Endothelial cell of hepatic sinusoid (primary cell): ENCODE results near the gene DELE1.
"Not testable (repeated sequence)": the region's sequence is repeated elsewhere in the genome, so short reads cannot be mapped to it uniquely, and the experiment has no call there.

ENCODE experiments used
- in situ Hi-C: cut with HindIII; loops from 2 replicates; pipeline ENCODE4 v1.10.0; 2017; ENCODE audit warnings: low sequenced_read_pairs

Gene DELE1

GRCh38 chr5:141883892-141884318 is 39.8 kb upstream of the DELE1 start:
- in situ Hi-C loops, result no loop called here

GRCh38 chr5:141889282-141889871 is 34.3 kb upstream of the DELE1 start:
- in situ Hi-C loops, result no loop called here

DNA sequence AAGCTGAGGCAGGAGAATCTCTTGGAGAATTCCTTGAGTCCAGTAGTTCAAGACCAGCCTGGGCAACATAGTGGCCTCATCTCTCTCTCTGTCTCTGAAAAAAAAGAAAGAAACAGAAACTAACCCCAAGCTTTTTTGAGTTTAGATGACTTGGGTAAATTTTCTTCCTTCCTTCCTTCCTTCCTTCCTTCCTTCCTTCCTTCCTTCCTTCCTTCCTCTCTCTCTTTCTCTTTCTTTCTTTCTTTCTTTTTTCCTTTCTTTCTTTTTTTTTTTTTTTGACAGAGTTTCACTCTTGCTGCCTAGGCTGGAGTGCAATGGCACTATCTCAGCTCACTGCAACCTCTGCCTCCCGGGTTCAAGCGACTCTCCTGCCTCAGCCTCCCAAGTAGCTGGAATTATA is 33.2 kb upstream of the DELE1 start:
- in situ Hi-C loops, result not testable (repeated sequence)

GRCh38 chr5:141897425-141897824 is 26.2 kb upstream of the DELE1 start:
- in situ Hi-C loops, result no loop called here

GRCh38 chr5:141898448-141899049 is 25.1 kb upstream of the DELE1 start:
- in situ Hi-C loops, result no loop called here

- in situ Hi-C loops, result no loop called here
These were observed 21.5 kb upstream of the DELE1 start for GRCh38 chr5:141902015-141902814.

DNA sequence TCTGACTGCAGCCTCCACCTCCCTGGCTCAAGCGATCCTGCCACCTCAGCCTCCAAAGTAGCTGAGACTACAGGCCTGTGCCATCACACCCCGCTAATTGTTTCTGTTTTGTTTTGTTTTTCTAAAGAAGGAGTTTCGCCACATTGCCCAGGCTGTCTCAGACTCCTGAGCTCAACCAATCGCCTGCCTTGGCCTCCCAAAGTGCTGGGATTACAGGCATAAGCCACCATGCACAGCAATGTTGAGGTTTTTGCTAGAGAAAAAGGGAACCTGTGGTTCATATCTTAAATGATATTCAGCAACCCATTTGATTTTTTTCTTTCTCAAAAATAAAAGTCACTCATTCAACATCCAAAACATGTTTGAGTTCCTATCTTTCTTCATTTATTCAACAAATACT is 20.4 kb upstream of the DELE1 start:
- in situ Hi-C loops, result no loop called here

DNA sequence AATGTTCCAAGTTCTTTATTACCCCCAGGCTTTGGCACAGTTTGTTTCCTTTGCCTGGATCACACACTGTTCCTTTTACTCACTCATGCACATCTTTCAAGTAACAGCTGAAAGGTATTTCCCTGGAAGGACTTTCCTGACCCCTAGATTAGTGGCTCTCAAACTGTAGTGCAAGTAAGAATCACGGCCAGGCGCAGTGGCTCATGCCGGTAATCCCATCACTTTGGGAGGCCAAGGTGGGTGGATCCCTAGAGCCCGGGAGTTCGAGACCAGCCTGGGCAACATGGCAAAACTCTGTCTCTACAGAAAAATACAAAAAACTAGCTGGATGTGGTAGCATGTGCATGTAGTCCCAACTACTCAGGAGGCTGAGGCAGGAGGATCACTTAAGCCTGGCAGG is 19.1 kb upstream of the DELE1 start:
- in situ Hi-C loops, result no loop called here

- in situ Hi-C loops, result no loop called here
These were observed 17.2 kb upstream of the DELE1 start for GRCh38 chr5:141906517-141906916.

DNA sequence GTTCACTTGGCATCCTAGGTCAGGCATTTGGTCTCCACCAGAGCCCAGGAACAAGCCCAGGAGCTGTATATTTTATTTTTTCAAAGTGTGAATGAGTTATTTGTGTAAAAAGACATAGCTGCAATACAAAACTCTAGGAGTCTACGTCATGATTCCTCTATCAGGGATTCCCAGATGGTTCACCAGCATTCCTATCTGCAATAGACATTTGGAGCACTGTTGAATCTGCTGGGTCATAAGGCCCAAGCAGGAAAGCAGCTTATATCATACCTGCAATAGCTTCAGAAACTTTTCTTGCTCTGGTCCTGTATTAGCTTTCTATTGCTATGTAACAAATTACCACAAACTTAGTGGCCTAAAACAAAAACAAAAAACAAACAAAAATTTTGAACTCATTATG is 16.7 kb upstream of the DELE1 start:
- in situ Hi-C loops, result no loop called here

DNA sequence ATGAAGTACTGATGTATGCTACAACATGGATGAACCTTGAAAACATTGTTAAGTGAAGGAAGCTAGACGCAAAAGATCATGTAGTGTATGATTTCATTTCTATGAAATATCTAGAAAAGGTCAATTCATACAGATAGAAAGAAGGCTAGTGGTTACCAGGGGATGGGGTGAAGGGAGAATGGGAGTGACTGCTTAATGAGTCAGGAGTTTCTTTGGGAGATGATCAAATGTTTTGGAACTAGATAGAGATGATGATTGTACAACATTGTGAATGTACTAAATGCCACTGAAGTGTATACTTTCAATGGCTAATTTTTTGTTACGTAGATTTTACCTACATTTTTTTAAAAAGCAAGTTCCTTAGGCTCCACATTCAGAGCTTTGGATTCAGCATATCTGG is 14.9 kb upstream of the DELE1 start:
- in situ Hi-C loops, result no loop called here

DNA sequence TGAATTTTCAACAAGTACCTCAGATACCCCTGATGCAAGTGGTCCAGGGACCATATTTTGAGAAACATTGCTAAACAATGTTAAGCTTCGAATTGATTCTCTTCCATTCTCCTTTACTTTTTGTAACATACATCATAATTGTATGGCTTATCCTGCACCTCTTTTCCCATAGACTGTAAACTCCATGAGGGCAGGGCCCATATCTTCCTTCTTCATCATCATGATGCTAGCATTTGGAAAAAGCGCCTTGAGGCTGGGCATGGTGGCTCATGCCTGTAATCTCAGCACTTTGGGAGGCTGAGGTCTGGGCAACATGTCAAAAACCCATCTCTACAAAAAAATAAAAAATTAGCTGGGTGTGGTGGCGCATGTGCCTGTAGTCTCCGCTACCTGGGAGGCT is 14.5 kb upstream of the DELE1 start:
- in situ Hi-C loops, result no loop called here

GRCh38 chr5:141910271-141910673 is 13.4 kb upstream of the DELE1 start:
- in situ Hi-C loops, result loop anchor here (5.0 kb wide), 2 partner anchors 47 to 78 kb away; partner anchors contain the start of gene PCDH12

DNA sequence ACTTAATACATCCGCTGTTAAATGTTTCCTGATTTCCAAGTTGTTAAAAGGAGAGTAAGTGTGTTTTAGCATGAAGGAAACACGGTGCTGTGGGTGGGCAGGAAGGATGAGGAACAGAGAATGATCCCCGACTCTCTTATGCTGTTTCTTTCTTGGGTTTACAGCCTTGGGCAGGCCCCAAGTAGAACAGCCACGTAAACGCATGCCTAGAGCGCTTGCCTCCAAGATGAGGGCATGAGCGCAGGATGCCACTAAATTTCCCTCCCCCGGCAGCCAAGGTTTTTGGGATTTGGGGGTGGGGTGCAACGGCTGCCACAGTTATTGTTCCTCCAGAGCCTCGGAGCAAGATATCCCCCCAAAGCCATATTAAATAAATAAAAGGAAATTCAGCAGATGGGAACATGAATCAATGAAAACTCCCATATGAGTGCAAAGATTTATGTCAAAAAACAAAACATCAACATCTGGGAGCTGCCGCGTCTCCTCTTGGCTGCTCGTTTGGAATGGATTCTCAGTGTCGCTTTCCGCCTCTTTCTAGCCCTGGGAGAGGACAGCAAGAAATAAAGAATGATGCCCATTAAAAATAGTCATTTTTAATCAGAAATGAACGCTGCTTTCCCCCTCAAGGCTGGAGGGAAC is 10.0 kb upstream of the DELE1 start:
- in situ Hi-C loops, result loop anchor here (5.0 kb wide), 2 partner anchors 44 to 81 kb away; partner anchors contain the start of gene PCDH12

- in situ Hi-C loops, result loop anchor here (5.0 kb wide), 2 partner anchors 43 to 82 kb away; partner anchors contain the start of gene PCDH12
These were observed 9.4 kb upstream of the DELE1 start for GRCh38 chr5:141914199-141914743.

- in situ Hi-C loops, result loop anchor here (5.0 kb wide), 2 partner anchors 43 to 82 kb away; partner anchors contain the start of gene PCDH12
These were observed 8.9 kb upstream of the DELE1 start for GRCh38 chr5:141914797-141915196.

DNA sequence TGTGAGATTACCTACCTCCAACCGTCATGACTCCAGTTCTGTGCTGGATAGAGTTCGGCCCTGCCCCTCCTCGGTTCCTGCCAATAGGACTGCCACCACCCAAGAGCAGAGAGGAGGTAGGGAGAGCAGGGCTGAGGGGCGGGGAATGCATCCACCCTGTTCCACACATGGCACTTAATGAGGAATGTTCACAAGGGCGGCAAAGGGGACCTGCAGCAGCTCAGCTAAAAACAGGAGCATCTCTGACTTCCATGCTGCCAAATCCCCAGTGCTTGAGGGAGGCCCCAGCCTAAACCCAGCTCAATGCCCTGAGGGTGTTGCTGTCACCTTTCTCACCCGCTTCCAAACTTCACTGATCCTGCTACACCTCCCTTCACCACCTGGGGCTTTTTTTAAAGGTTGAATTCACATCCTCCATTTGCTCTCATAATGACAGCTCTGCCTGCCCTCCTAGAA is 7.8 kb upstream of the DELE1 start:
- in situ Hi-C loops, result no loop called here

- in situ Hi-C loops, result no loop called here
These were observed 7.1 kb upstream of the DELE1 start for GRCh38 chr5:141916522-141916921.

GRCh38 chr5:141917760-141918159 is 5.9 kb upstream of the DELE1 start:
- in situ Hi-C loops, result no loop called here

GRCh38 chr5:141919218-141920119 is 4.2 kb upstream of the DELE1 start:
- in situ Hi-C loops, result no loop called here
